Common myeloid progenitor, CD34-positive (primary cell): Measurements from ENCODE around the gene MAPK14.

ENCODE experiments used
- CTCF ChIA-PET: fragments of 350-600 bp; sonication (Branson Sonifier 250); formaldehyde crosslinking; loops from one replicate; lab custom pipeline; 2021; ENCODE audit warnings: antibody characterized with exemption; lab: Charles Lee
- POLR2A ChIA-PET: fragments of 350-600 bp; sonication (Branson Sonifier 250); formaldehyde crosslinking; loops from one replicate; lab custom pipeline; 2021; ENCODE audit warnings: antibody characterized with exemption; lab: Charles Lee
- DNase-seq, 3 donors: peaks; one replicate each; pipeline versions ENCODE4 v3.0.0 to v3.0.0-alpha.2; 2013
- H3K27ac ChIP-seq, 2 experiments: 1 replicate in 1 of 2; 2 replicates in 1 of 2; pipeline ENCODE4 v1.7.0; 2013; ENCODE audit warnings: inconsistent platforms in 2 of 2, low read length in 2 of 2, mild to moderate bottlenecking in 2 of 2, low read depth in 1 of 2, moderate library complexity in 1 of 2; ENCODE audit not compliant: severe bottlenecking in 2 of 2, insufficient read depth in 1 of 2, poor library complexity in 1 of 2
- H3K27me3 ChIP-seq, 5 experiments: replicated peaks in 2 of 5; 1 replicate in 3 of 5; 2 replicates in 2 of 5; pipeline versions ENCODE4 v1.6.1 to v1.7.0; 2013; ENCODE audit warnings: low read length in 4 of 5, mild to moderate bottlenecking in 2 of 5, moderate library complexity in 2 of 5, inconsistent platforms in 1 of 5; ENCODE audit not compliant: insufficient read depth in 5 of 5, control insufficient read depth in 4 of 5
- H3K36me3 ChIP-seq, 4 experiments: 1 replicate in 2 of 4; 2 replicates in 2 of 4; pipeline versions ENCODE4 v1.6.1 to v1.7.0; 2013; ENCODE audit warnings: low read length in 3 of 4, control low read depth in 1 of 4, mild to moderate bottlenecking in 1 of 4; ENCODE audit not compliant: control insufficient read depth in 4 of 4, insufficient read depth in 4 of 4
- H3K4me1 ChIP-seq, 4 experiments: 1 replicate in 3 of 4; 2 replicates in 1 of 4; pipeline versions ENCODE4 v1.6.1 to v1.7.1; 2013; ENCODE audit warnings: low read length in 3 of 4, mild to moderate bottlenecking in 3 of 4, control low read depth in 1 of 4, inconsistent platforms in 1 of 4, moderate library complexity in 1 of 4; ENCODE audit not compliant: control insufficient read depth in 4 of 4, insufficient read depth in 4 of 4; ENCODE audit errors: control extremely low read depth in 1 of 4
- H3K4me3 ChIP-seq, 7 experiments: 1 replicate in 4 of 7; 2 replicates in 3 of 7; pipeline versions ENCODE4 v1.5.1 to v1.7.0; 2013; ENCODE audit warnings: mild to moderate bottlenecking in 7 of 7, low read length in 6 of 7, moderate library complexity in 6 of 7, inconsistent platforms in 2 of 7, low read depth in 2 of 7, control low read depth in 1 of 7; ENCODE audit not compliant: insufficient read depth in 4 of 7, control insufficient read depth in 1 of 7; ENCODE audit errors: extremely low read depth in 1 of 7
- H3K9me3 ChIP-seq, 5 experiments: 1 replicate in 4 of 5; 2 replicates in 1 of 5; pipeline versions ENCODE4 v1.6.1 to v1.7.1; 2013; ENCODE audit warnings: low read length in 4 of 5, mild to moderate bottlenecking in 2 of 5, inconsistent platforms in 1 of 5, low read depth in 1 of 5, moderate library complexity in 1 of 5; ENCODE audit not compliant: control insufficient read depth in 4 of 5, insufficient read depth in 2 of 5; ENCODE audit errors: control extremely low read depth in 1 of 5
- WGBS: methylation state at CpG from one replicate; pipeline ENCODE4 v1.1.5; 2013; ENCODE audit not compliant: insufficient coverage; 5-methylcytosine and 5-hydroxymethylcytosine counted together

MAPK14 gene

DNA sequence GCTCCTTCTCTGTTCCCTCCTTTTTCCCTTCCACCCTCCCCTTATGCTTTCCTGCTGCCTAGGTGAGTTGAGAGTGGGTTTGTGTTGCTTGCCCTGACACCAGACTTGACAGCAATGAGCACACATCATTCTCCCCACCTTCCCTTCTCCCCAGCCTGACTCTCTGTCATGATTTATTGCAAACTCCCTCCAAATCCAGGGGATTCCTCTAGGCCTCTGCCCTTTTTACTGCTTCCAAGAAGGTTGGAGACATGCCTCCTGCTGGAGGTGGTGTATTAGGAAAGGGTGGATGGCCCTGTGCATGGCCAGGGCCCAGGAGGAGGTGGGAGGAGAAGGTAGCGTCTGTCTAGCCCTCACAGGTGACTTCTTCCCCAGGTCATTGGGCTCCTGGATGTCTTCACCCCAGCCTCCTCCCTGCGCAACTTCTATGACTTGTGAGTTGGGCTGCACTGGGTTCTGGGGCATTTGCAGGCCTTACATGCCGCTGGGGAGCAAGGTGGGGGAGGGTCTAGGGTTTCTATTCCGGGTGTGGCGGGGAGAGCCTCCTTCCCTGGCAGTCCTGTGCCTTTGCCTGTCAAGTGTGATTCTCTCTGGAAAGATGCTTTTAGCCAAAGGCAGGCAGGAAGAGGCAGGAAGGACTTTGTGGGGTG lies 104.8 kb downstream of the MAPK14 start:
- peaks cover 0 to 59% (median 10%) of the 10 kb centered on the region in 5 experiments for H3K27me3 ChIP-seq
- CTCF ChIA-PET: interaction anchor here (1.0 to 2.6 kb wide), 5 partner anchors 11 to 226 kb away, joined by 3 to 17 read pairs (median 4); no protein-coding TSS in a partner anchor
- WGBS: 86% methylated on average over 2 of the region's 5 CpGs
- H3K36me3 ChIP-seq: no peaks in the 10 kb centered on the region
- H3K4me3 ChIP-seq: no peak overlapping the region
- H3K9me3 ChIP-seq: no peaks in the 10 kb centered on the region
- no peak for DNase-seq
- no peak overlapping the region for H3K27ac ChIP-seq
- H3K4me1 ChIP-seq: peaks cover 8 to 30% (median 28%) of the 10 kb centered on the region in 4 experiments
- POLR2A ChIA-PET: interaction anchor here (0.7 to 1.7 kb wide), 2 partner anchors 11 to 72 kb away, joined by 4 to 5 read pairs; no protein-coding TSS in a partner anchor

GRCh38 chr6:36133148-36133547 lies 105.5 kb downstream of the MAPK14 start:
- CTCF ChIA-PET: interaction anchor here (1.0 to 2.6 kb wide), 3 partner anchors 9 to 37 kb away, joined by 3 to 17 read pairs (median 3); no protein-coding TSS in a partner anchor
- H3K4me1 ChIP-seq: peaks cover 8 to 30% (median 28%) of the 10 kb centered on the region in 4 experiments
- peaks cover 0 to 52% (median 10%) of the 10 kb centered on the region in 5 experiments for H3K27me3 ChIP-seq
- no peaks in the 10 kb centered on the region for H3K36me3 ChIP-seq
- no peak overlapping the region for H3K4me3 ChIP-seq
- H3K9me3 ChIP-seq: no peaks in the 10 kb centered on the region
- H3K27ac ChIP-seq: no peak overlapping the region
- no peak for DNase-seq
- 75% methylated on average over 2 of the region's 4 CpGs for WGBS
- POLR2A ChIA-PET: no interaction called here

- H3K27ac ChIP-seq: no peak overlapping the region
Observed at GRCh38 chr6:36133912-36134311, 106.3 kb downstream of the MAPK14 start.

DNA sequence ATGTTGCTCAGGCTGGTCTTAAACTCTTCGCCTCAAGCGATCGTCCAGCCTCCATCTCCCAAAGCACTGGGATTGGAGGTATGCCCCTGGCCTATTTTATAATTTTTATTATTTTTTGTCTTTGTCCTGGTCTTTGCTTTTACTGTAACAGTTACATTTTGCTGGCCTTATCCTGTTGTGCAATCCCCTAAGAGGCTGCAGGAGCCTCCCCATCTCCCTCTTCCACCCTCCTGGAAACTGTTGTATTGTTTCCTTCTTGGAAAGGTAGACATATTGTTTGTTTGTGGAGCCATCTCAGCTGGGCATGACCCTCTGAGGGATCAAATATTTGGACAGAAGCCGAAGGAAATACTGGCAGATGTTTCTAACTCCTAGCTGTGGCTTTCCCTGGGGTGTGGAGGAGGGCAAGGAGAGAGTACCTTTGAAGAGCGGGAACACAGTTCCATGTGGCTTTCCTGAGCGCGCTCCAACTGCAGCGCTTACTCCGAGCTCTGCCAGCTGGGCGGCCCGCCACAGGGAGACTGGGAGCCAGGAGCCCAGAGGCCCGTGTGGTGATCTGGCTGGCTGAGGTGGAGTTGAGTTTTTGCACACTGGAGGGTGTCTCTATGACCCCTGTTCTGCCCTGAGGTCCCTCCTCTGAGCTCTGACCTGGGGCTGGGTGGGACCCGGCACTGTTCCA lies 107.6 kb downstream of the MAPK14 start:
- peaks cover 0 to 32% (median 3%) of the 10 kb centered on the region in 5 experiments for H3K27me3 ChIP-seq
- no peak overlapping the region for H3K4me3 ChIP-seq
- H3K4me1 ChIP-seq: peaks cover 6 to 26% (median 23%) of the 10 kb centered on the region in 4 experiments
- no peak for DNase-seq
- CTCF ChIA-PET: interaction anchor here (0.6 to 1.8 kb wide), 4 partner anchors 12 to 62 kb away, joined by 3 to 5 read pairs (median 3); partner anchors contain the start of gene BRPF3
- no peaks in the 10 kb centered on the region for H3K9me3 ChIP-seq
- no peak overlapping the region for H3K27ac ChIP-seq
- no peaks in the 10 kb centered on the region for H3K36me3 ChIP-seq
- WGBS: 93% methylated on average over 5 of the region's 13 CpGs
- POLR2A ChIA-PET: no interaction called here

More at GRCh38 chr6:36133912-36134311, 106.3 kb downstream of the MAPK14 start:
- 95% methylated on average over 3 of the region's 4 CpGs for WGBS
- CTCF ChIA-PET: interaction anchor here (1.1 kb wide), 1 partner anchor 10 kb away, joined by 3 read pairs; no protein-coding TSS in a partner anchor
- POLR2A ChIA-PET: no interaction called here
- no peaks in the 10 kb centered on the region for H3K36me3 ChIP-seq
- peaks cover 0 to 44% (median 10%) of the 10 kb centered on the region in 5 experiments for H3K27me3 ChIP-seq
- H3K4me3 ChIP-seq: no peak overlapping the region
- peaks cover 8 to 30% (median 28%) of the 10 kb centered on the region in 4 experiments for H3K4me1 ChIP-seq
- H3K9me3 ChIP-seq: no peaks in the 10 kb centered on the region
- no peak for DNase-seq

DNA sequence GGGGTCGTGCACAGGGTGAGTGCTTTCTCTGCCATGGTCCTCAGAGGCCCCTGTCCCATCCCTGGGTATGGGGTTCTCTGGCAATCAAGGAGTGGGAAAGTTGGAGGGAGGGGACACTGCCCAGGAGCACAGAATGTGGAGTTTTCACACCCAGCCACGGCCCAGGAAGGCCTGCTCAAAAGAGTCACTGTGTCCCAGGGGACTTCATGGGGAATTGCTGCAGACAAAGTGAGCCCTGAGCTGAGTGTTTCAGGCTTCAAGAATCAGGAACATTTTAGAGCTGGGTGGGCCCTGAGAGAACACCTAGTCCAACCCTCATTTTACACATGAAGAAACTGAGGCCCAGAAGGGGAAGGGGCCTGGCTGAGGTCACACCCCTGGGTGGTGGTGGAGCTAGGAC lies 108.4 kb downstream of the MAPK14 start:
- Histone ChIP-seq H3K27me3 (peaks cover 0 to 25% (median 3%) of the 10 kb centered on the region in 5 experiments), H3K4me1 (peaks cover 6 to 18% (median 15%) of the 10 kb centered on the region in 4 experiments), H3K36me3 (no peaks in the 10 kb centered on the region), H3K9me3 (no peaks in the 10 kb centered on the region), H3K27ac (no peak overlapping the region), H3K4me3 (no peak overlapping the region)
- WGBS: 92% methylated on average over 1 of the region's 2 CpGs
- no peak for DNase-seq
- ChIA-PET CTCF (interaction anchor here (1.2 to 1.8 kb wide), 2 partner anchors 12 to 61 kb away, joined by 3 to 5 read pairs; partner anchors contain the start of gene BRPF3), POLR2A (no interaction called here)

DNA sequence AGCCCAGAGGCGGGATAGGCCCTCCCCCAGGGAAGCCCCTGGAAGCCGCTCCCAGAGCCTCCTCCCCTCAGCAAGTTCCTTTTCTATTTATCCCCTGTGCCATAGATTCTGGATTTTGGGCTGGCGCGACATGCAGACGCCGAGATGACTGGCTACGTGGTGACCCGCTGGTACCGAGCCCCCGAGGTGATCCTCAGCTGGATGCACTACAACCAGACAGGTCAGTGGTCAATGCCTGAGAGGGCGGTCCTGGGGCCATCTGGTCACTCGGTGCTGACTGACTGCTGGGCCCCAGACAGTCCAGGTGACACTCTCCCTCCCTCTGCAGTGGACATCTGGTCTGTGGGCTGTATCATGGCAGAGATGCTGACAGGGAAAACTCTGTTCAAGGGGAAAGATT lies 108.9 kb downstream of the MAPK14 start:
- POLR2A ChIA-PET: no interaction called here

More for the DNA sequence above, 108.9 kb downstream of the MAPK14 start:
- no peak for DNase-seq
- Histone ChIP-seq H3K4me1 (peaks cover 4 to 13% (median 9%) of the 10 kb centered on the region in 4 experiments), H3K4me3 (no peak overlapping the region), H3K36me3 (no peaks in the 10 kb centered on the region), H3K27me3 (peaks cover 0 to 20% (median 3%) of the 10 kb centered on the region in 5 experiments), H3K27ac (no peak overlapping the region), H3K9me3 (no peaks in the 10 kb centered on the region)
- CTCF ChIA-PET: interaction anchor here (1.8 kb wide), 1 partner anchor 13 kb away, joined by 5 read pairs; no protein-coding TSS in a partner anchor
- WGBS: 99% methylated on average over 10 of the region's 12 CpGs
